COLO668 (cell line): ENCODE data around the gene FOXK1.
A peak's percentile ranks its signal among the peaks of the same experiment; 100 is the strongest.

ENCODE experiments used
- DNase-seq: peaks from one replicate; lab custom pipeline; 2025; ENCODE audit not compliant: unreplicated experiment; lab: John Stamatoyannopoulos, UW

FOXK1 gene

GRCh38 chr7:4720225-4720624 lies 38.1 kb downstream of the FOXK1 start:
- no peak for DNase-seq

- no peak for DNase-seq
Observed at GRCh38 chr7:4722308-4722707, 40.2 kb downstream of the FOXK1 start.

GRCh38 chr7:4722960-4723630 lies 41.0 kb downstream of the FOXK1 start:
- no peak for DNase-seq

- DNase-seq, result no peak
Observed at GRCh38 chr7:4724648-4725013, 42.5 kb downstream of the FOXK1 start.

GRCh38 chr7:4725014-4725849 lies 43.1 kb downstream of the FOXK1 start:
- DNase-seq, result peak; percentile 71

GRCh38 chr7:4725850-4726450 lies 43.9 kb downstream of the FOXK1 start:
- DNase-seq, result no peak

- no peak for DNase-seq
Observed at GRCh38 chr7:4726566-4726965, 44.5 kb downstream of the FOXK1 start.

GRCh38 chr7:4727914-4728705 lies 46.0 kb downstream of the FOXK1 start:
- DNase-seq, result no peak

GRCh38 chr7:4729266-4729665 lies 47.2 kb downstream of the FOXK1 start:
- no peak for DNase-seq

GRCh38 chr7:4730276-4730675 lies 48.2 kb downstream of the FOXK1 start:
- no peak for DNase-seq

GRCh38 chr7:4730971-4731370 lies 48.9 kb downstream of the FOXK1 start:
- no peak for DNase-seq

- DNase-seq, result no peak
Observed at GRCh38 chr7:4731803-4732202, 49.7 kb downstream of the FOXK1 start.

- no peak for DNase-seq
Observed at GRCh38 chr7:4733936-4734528, 51.9 kb downstream of the FOXK1 start.

- DNase-seq, result no peak
Observed at GRCh38 chr7:4734587-4735345, 52.7 kb downstream of the FOXK1 start.

- no peak for DNase-seq
Observed at GRCh38 chr7:4737300-4737699, 55.2 kb downstream of the FOXK1 start.

- DNase-seq, result peak; percentile 62
Observed at GRCh38 chr7:4738711-4739527, 56.8 kb downstream of the FOXK1 start.

- peak; percentile 82 for DNase-seq
Observed at GRCh38 chr7:4739528-4739992, 57.5 kb downstream of the FOXK1 start.

- DNase-seq, result no peak
Observed at GRCh38 chr7:4740796-4741195, 58.7 kb downstream of the FOXK1 start.

- no peak for DNase-seq
Observed at GRCh38 chr7:4742051-4742573, 60.0 kb downstream of the FOXK1 start.
